GM21528 (cell line): ENCODE data around the gene NAV2.

Experiments used
- ATAC-seq: cut with Tn5 transposase; IDR thresholded peaks from one replicate; pipeline ENCODE4 v1.9.1; 2021; ENCODE audit warnings: mild to moderate bottlenecking, moderate library complexity; ENCODE audit not compliant: unreplicated experiment, low FRiP score

Gene NAV2

DNA sequence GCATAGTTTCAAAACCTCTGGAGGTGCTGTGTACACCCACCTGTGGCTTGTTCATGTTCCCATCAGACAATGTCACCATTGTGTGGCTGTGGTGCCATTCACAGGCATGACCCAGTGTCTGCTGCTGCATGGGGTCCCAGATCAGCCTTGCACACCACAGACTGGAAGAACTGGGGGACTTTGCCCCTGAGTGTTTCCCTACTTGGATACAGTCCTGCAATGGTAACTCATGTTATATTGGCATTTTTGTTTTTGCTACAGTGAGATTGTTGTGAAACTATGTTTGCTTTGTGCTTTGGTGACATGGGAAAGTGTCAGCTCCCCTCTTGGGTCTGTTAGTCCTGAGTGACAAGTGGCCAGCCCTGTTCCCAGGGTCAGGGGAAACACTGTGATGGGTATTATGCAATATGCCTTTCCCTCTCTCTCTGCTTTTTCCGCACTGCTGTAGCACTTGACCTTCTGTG is 108.8 kb downstream of the NAV2 start:
- ATAC-seq, result no peak

DNA sequence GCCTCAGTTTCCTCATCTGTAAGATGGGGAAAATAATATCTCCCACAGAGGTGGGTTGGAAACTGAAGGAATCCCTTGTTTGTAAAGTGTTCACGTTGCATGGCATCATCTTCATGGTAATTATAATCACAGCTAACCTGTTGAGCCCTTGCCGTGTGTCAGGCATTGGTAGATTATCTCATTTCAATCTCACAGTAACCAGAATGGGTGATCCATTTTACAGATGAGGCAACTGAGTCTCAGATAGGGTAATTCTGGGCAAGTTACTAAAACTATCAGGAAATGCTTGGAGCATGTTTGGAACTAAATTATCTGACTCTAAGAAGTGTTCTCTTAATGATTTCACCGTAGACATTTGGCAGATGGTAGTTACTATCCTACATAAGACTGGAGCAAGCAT is 109.4 kb downstream of the NAV2 start:
- no peak for ATAC-seq

DNA sequence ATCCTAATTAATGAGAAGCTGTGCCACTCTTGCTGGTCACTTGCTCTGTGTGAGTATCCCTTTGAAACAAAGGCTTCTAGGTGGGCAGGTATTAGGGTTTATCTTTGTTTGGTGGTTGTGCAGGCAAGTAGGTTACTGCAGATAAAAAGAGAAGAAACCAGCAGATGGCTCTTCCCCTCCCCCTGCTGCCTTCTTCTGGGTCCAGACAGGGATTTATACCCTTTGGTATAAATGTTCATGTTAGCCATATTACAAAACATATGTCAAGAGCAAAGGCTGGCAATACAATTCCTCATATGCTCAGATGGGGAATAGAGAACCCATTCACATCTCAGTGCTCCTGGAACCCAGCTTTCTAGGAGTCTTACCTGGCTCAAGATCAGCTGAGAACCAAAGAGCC is 109.9 kb downstream of the NAV2 start:
- no peak for ATAC-seq

DNA sequence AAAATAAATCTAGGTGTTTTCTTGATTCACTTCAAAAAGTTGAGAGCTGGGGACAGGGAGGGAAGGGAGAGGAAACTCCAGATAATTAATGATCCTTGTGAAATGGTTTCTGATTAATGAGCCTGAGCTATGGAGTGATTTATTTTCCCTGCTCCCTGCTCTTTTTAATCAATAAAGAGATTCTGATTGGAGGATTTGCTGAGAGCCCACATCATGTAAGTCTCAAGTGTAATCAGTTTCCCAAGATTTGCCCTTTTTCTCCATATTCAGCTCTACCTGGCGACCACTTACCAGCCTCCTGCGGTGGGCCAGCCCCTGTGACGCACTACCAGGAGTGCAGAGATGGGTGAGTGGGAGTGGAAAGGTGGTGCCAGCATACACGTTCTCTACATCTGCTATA is 114.0 kb downstream of the NAV2 start:
- no peak for ATAC-seq

DNA sequence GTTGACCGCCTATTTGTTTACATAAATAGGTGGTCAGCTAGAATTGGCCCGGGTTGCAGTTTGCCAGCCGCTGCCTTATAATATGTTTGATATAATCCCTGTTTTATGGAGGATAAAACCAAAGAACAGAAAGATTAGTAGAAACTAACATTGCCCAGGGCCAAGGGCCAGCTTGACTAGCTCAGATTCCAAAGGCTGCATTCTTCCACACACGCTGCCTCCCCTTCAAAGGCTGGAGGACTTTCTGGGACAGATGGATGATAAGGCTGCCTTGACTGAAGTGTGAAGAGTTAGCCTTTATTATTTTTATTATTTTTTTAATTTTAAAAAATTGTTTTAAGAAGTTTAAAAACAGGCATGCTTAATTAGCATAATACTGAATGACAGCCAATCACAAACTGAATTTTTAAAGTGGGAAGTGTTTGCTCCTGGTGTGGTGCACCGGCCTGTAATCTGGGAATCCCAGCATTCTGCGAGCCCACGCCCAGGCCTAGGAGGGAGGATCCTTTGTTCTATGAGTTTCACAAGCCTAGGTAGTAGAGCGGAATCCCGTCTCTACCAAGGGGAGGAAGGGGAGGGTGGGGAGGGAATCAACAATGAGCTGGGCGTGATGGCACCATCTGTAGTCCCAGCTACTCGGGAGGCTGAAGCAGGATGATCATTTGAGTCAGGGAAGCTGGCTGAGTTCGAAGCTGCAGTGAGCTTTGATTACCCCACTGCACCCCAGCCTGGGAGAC is 114.9 kb downstream of the NAV2 start:
- ATAC-seq, result no peak

DNA sequence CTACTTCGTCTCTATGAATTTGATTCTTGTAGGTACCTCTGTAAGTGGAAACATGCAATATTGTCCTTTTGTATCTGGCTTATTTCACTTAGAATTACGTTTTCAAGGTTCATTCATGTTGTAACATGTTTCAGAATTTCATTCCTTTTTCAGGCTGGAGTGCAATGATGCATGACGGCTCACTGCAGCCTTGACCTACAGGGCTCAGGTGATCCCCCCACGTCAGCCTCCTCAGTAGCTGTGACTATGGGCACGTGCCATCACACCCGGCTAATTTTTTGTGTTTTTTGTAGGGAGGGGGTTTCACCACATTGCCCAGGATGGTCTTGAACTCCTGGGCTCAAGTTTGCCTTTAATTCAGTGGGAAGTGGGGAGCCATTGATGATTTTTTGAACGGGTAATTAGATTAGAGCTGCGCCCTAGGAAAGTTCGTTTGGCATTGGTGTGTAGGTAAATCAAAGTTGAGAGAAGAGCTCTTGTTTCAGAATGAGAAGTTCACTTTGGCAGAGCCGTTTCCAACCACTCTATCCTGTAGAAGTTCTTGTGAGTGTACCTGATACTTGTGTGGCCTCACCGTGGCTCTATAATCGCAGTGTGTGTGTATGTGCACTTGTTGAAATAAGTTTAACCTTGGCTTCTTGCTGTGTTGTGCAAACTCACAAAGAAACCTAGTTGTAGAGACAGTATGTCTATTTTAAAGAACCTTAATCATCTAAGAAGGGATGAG is 115.9 kb downstream of the NAV2 start:
- no peak for ATAC-seq

DNA sequence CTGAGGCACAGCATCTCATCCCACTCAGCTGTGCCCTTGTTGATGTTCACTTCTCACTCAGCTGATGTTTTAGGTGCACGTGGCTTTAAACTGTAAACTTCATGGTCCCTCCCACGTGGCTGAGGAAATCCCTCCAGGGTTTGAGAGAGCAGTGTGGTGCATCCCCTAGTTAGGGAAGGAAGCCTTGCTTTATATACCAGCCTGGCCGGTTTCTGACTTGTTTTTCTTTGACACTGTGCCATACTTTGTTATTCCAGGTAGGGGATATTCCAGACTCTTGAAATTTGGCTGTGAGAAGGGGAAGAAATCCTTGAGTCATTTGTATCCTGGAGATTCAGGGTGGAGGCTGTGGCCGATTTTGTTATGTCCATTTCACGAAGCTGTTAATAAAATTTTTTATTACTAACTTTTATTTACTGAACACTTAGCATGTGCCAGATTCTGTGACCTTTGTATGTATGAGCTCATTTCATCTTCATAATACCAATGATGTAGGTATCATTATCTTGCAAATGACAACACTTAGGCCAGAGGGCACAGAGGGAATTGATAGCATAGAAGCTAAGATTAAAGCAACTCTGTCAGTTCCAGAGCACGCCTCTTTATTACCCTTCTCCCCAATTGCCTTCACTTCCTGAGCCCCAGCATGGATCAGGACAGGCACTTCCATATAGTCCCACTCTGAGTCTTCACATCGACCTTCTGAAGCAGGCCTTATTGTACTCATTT is 116.6 kb downstream of the NAV2 start:
- ATAC-seq, result no peak

DNA sequence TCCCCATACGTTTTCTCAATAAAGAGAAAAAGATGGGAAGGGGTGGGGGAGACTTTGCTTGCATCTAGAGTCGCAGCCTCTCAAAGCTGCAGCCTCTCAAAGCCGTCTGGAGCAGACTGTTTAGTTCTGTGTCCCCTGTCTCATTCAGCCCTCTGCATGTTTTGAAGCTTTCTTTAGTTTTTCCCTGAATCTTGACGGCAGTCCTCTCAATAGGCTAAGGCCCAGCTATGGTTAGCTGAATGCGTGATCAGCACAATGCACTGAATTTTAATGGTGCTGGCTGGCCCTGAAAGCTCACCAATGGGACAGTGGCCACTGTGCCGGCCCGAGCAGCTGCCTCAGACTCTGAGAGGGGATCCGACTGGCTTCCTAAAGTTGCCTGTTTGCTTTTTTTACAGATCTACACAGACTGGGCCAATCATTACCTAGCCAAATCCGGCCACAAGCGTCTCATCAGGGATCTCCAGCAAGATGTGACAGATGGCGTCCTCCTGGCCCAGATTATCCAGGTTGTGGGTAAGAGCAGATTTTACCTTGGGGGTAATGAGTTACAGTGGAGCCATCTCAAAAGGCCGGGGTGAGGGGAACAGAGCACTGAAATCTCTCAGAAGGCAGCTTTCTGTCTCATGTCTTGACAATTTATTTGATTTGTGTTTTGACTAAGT is 119.6 kb downstream of the NAV2 start:
- no peak for ATAC-seq

DNA sequence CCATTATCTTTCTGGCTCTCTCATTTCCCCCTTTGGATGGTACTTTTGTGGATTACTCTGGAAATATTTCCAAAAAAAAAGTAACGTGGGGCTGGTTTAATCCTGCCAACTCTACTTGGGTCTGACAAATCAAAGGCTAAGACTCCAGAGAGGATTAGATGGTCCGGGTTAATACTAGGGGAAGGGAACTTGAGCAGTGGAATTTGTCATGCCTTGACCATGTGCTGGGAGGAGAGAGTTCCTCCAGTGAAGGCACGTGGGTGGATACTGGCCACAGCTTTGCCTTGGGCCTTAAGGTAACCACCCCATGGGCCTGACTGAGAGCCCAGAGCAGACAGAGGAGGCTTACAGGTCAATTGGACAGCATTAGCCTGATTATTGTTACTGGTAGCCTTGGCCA is 120.3 kb downstream of the NAV2 start:
- no peak for ATAC-seq

DNA sequence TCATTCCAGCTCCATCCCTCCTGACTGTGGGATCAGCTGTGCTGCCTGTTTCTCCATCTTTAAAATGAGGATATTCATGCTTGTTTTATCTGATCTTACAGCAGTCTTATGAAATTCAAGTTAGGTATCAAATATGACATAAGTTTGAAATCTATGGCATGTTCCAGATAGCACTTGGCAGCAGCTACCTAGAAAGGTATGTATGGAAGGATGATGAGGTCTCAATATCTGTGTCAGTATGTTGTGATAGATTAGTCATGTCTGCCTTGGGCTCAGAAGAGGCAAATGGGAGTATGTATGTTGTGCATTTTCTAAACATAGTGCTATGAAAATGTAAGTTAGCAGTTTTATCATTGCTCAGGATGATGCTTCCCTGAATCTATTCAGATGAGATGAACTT is 122.1 kb downstream of the NAV2 start:
- no peak for ATAC-seq

DNA sequence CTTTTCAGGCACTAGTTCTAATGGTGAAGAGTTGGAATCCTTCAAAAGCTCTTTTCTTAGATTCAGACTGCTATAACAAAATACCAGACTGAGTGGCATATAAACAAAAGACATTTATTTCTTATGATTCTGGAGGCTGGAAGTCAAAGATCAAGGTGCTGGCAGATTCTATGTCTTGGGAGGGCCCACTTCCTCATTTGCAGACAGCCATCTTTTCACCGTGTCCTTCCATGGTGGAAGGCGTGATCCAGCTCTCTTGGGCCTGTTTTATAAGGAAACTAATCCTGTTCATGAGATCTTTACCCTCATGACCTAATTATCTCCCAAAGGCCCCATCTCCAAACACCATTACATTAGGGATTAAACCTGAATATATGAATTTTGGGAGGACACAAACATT is 124.0 kb downstream of the NAV2 start:
- no peak for ATAC-seq

DNA sequence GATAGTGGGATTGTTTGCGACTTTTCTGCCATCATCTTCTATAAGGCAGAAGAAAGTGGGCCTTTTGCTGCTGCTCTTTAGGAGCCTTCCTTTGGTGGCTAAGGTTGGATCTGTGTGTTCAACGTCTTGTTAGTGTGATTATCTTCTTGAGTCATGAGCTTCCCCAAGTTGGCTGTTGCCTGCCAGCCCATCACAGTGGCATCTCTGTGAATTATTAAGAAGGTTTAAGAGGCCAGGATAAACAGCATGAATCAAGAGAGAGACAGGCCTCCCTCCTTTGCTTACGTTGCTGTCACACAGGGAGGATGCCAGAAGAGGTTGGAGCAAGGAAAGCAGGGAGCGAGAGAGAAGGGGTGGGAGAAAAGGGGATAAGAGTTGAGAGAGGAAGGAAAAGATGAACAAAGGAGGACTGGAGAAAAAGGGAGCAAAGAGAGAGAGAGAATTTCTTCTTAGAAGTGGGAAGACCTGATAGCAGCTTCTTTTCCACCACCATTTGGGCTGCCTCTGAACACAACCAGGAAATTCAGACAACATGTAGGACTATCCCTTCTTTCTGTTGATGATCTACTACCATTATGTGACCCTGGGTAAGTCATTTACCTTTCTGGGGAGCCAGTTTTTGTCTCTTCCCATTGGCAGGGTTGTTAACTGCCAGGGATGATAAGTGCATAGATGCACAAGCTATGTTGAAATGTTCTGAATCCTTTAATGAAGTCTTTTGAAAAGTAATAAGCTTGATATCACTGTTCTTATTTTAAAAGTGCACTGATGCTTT is 126.5 kb downstream of the NAV2 start:
- ATAC-seq, result no peak

DNA sequence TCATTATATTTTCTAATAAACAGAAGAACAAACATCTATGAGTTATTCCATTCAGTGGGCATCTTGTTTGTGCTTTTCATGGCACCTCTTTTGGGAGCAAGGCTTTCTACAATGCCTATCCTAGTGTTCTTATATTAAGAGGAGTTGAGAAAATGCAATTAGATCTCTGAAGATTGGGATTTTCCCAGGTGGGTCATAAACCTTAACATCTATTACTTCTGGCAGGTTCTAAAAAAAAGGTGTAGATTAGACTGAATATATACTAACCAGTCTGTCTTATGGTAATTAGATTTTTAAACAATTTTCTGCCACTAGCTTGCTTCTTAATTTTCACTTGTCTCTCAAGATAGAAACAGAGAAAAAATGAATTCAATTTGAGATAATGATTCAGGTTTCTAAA is 128.3 kb downstream of the NAV2 start:
- no peak for ATAC-seq

DNA sequence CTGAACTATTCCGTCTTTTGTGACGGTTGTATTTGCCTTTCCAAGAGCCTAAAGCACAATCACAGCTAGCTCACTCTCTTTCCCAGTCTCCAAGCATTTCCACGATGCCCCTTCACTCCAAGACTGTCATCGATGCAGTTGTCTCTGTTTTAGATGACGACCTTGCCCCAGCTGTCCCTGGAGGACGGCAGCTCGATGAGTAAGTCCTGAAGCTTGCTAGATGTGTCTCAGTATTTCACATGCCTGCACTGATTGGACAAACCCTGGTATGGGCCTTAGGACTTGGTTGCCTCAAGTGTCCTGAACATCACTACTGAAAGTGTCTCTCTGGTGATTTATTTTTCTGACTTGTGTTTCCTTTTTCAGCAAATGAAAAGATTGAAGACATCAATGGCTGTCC is 129.9 kb downstream of the NAV2 start:
- no peak for ATAC-seq

DNA sequence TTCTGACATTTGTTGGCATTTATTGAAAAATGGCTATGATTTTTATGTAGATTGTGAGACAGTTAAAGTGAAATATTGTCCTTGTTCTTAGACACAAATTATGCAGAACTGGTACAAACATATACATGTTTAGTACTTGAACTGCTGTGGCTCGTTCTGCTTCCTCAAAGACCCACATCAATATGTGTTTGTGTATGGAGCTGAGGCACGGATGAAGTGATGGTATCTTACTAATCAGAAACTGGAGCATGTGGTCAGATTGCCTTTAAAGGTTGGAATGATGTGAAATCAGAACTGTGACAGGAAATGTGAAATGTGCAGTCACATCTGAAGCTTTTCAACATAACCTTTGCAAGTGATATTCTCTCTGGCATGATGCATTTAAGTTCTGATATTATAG is 130.4 kb downstream of the NAV2 start:
- no peak for ATAC-seq

DNA sequence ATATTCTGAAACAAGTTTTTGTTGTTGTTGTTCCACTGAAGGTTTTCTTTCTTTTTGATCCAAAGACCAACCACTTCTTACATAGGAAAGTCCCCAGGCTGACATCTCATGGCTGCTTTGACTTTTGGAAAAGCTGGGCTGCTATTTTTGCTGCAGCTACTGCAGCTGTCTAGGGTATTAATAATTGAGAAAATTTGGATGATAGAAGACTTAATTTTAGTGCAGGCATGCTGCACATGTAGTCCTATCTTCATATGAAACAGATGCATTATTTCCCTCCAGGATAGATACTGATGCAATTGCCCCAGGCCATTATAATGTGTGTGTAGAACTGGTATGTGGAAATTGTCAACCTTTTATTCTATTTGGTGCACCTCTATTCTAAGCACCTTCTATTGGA is 131.4 kb downstream of the NAV2 start:
- ATAC-seq, result no peak

DNA sequence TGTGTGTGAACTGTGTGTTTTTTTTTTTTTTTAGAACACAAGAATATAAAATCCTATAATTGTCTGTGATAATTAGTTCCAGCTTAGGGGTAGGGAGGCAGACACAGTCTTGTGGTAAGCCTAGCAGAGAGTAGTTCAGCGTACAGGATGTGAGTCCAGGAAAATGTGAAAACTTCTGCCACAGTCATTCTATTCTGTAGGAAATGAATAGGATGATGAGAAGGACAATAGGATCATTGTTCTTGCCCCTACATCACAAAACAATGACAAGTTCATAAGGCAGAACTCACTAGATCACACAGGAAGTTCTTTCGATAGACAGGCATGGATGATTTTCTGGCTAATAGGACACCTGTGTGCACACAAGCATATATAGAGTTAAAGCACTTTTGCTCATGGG is 132.2 kb downstream of the NAV2 start:
- ATAC-seq, result no peak

DNA sequence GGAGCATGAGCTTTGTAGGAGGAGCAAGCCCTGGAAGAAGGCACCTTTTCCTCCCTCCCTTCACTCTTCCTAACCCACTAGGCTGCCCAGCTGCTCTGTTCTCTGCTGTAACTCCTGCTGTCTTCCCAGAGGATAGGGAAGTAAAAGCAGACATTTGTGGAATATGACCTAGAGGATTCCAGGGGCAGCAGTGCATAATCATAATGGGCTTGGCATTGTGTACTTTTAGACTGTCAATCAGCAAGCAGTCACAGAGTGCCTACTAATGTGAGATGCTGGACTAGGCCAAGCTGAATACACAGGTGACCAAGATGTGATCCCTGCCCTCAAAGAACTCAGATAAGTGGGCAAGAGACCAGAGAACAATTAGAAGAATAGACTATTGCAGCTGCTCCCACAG is 133.0 kb downstream of the NAV2 start:
- ATAC-seq, result no peak

DNA sequence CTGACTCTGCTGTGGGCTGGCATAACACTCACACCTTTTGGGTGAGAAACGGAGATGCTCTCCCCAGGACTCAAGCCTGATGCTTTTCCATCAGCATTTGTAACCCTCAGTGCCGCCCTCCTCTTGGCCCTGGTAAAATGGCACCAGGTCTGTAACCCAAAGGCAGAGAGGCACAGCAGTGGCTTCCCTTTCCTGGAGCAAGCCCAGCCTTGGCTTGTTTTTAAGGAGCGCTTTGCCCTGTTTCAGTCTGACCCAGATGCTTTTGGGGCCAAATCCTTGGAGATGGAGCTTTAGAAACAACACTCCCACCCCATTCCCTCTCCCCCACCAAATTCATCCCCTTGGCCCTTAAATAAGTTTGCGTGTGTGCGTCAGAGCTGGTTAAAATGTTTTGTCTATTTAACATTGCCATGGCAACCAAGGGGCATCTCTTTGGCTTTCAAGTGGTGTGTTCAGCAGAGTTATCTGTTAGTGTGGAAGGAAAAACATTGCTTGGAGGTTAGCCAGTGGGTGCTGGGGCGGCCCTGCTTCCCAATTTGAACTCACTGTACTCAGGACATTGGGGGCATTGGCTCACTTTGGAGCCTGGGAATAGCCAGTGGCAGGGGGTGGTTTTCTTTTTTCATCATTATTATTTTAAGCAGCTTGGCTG is 134.1 kb downstream of the NAV2 start:
- no peak for ATAC-seq

DNA sequence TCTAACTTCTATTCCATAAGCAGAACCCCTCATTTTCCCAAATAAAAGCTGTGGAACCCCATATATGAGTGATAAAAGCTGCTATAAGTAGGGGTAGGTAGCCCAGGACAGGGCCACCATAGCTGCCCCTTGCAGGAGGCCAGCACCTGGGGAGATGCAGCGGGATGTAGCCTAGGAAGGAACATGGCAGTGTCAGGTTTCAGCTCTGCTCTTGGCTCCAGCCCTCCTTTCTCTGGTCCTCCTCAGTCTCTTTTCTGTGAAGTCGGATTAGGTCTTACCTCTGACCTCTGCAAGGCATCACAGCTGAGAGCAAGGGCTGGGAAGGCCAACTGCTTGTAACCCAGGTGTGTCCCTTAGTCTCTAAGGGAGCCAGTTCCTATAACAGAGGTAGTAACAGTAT is 135.6 kb downstream of the NAV2 start:
- no peak for ATAC-seq
